ENCODE data around the gene CDC42BPA.
"Not testable (repeated sequence)": the region's sequence is repeated elsewhere in the genome, so short reads cannot be mapped to it uniquely, and the experiment has no call there.

Gene CDC42BPA

DNA sequence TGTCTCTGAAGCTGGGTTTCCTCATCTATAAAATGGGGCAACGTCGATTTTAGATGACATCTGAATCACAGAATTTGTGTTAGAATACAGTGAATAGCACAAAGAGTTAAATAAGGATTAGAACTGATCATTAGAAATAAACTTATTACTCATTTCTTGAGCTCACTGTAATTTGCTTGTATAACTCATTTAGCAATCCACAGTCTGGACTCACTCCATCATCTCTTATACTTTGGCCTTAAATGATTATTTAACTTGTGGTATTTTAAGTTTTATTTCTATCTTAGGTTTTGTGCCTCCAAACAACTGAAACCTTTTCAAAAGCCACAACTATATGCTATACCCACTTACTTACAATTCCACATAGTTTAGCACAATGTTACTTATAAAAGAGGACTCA lies 128.0 kb downstream of the CDC42BPA start:
- DNase-seq = no peak

DNA sequence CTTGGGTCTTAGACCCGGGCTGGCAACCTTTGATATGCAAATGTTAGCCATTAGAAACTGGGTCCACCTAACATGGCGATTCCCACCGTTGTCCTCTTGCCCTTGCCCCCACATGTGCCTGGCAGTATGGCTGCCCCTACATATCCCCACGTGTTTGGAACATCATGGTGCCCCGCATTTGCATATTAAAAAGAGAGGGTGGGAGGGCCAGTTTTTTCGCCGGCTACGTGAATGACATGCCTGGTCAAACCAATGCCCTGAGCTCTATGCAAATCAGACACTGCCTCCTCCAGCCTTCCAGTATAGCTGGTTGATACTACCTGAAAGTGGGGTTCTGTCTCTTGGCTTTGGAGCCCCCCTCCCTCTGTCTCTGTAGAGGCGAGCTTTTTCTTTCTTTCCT lies 133.0 kb downstream of the CDC42BPA start:
- DNase-seq = no peak

DNA sequence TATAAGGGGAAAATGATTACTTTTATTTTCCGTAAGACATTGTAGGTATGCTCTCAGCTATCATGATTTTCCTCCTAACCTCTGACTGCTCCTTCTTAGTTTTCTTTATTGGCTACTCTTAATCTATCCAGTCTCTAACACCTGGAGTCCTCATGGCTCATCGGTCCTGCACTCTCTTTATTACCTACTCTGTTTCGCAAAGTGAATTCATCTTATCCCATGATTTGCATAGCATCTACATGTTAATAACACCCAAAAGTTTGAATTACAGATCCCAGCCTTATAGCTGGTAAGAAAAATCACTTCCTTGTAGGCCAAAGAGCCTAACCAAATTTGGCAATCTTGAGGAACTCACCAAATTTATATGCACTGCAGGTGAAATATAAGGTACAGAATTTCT lies 136.3 kb downstream of the CDC42BPA start:
- DNase-seq = no peak

- DNase-seq = no peak
Observed at GRCh38 chr1:227175611-227176010, 142.7 kb downstream of the CDC42BPA start.

GRCh38 chr1:227174164-227174563 lies 144.1 kb downstream of the CDC42BPA start:
- DNase-seq = no peak

DNA sequence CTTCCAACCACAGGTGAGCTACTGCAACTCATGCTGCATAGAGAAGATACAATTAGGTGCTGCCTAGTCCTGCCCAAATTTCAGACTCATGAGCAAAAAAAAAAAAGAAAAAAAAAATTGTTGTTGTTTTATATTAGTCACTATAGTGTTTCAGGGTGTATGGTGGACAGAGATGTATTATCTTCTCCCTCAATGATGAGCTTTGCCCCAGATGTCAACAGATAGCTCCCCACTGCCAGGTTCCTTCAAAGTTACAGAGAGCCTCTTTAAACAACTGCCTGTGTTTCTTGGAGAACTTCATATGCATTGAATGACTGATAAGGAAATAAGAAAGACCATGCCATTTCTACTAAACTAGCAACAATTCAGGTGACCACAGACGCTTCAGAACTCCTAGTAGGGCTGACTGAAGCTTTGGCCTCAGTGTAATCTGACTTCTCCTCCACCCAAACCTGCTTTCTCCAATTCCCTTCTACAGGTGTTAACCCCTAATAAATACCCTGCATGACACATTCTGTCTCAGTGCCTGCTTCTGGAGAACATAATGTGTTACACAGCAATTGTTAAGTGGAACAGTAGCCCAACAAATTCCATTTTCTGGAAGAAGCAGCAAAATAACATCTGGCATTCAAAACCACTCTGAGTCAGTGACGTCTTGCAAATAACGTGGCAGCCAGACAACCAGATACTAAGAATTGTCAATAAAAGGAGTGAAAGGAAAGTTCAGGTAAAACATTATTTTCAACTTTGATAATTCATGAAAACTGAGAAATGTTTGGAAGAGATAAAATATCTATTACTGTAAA lies 147.7 kb downstream of the CDC42BPA start:
- no peak for DNase-seq

- DNase-seq = no peak
Observed at GRCh38 chr1:227169343-227169742, 148.9 kb downstream of the CDC42BPA start.

DNA sequence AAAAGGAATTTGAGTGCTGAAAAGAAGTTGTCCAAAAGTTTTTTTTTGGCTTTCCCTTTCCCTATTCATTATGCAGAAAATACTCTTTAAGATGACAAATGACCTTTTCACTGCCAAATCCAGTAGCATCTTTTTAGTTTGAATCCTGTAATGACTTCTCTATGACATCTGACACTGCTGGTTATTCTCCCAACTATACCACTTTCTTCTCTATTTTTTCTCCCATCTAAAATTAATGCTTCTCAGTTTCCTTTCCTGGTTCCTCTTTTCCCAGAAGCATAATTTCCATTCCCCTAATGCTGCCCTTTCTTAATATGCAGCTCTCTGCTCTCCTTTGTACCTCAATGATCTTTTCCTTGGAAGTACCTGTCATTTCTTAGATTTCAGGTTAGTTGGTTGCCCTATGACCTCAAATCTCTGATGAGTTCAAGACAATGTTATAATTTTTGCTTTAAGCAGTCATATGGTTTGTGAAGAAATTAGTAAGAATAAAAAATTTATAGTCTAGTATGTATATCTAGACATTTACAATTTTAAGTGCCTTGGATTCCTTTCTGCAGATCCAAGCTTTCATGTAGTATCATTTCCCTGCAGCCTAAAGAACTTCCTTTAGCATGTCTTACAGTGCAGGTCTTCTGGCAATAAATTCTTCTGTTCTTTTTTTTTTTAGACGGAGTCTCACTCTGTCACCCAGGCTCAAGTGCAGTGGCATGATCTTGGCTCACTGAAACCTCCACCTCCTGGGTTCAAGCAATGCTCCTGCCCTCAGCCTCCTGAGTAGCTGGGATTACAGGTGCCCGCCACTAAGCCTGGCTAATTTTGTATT lies 150.8 kb downstream of the CDC42BPA start:
- DNase-seq = no peak

- no peak for DNase-seq
Observed at GRCh38 chr1:227166559-227166958, 151.7 kb downstream of the CDC42BPA start.

DNA sequence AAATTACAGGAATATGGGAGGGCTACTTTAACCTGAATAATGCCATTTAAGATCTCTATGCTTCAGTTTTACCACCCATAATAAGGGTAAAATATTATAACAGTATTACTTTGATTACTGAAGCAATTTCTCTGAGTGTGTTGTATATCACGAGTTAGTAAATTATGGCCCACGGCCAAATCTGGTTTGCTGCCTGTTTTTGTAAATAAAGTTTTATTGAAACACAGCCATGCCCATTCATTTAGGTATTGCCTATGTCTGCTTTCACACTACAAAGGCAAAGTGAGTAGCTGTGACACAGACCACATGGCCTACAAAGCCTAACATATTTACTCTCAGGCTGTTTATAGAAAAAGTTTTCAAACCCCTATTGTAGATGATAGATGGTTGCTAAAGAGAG lies 156.8 kb downstream of the CDC42BPA start:
- no peak for DNase-seq

DNA sequence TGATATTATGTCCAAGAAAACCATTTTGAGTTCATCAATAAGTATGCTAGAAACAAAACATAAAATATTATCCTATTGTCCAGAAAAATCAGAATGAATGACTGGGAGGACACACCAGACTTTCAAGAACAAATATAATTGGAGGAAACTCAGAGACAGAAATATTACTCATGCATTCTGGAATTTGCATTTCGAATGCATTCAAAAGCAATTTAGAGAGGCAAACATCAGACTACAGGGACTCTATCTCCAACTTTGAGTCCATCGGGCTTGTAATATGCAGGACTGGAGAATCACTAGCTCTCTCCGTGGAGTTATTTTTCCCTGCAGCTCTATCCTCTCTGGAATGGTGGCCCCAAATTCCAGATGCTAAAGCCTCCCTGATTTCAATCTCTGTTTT lies 161.8 kb downstream of the CDC42BPA start:
- no peak for DNase-seq

- no peak for DNase-seq
Observed at GRCh38 chr1:227155688-227156087, 162.6 kb downstream of the CDC42BPA start.

- no peak for DNase-seq
Observed at GRCh38 chr1:227155004-227155403, 163.3 kb downstream of the CDC42BPA start.

- no peak for DNase-seq
Observed at GRCh38 chr1:227152525-227152924, 165.8 kb downstream of the CDC42BPA start.

DNA sequence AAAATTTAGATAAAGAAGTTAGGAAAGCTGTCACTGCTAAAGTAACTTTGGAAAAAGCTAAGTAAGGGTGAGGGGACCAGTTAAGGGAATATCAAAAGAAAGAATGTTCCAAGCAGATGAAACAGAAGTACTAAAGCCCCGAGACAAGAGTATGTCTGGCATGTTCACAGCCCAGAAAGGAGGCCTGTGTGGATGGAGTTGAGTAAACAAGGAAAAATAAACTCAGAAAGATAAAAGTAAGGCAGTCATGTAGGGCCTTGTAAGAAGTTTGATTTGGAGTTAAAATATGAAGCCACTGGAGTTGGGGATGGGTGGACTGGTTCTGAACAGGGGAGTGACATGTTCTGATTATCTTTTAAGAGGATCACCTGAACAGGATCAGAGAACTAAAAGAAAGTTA lies 177.9 kb downstream of the CDC42BPA start:
- DNase-seq = no peak

- DNase-seq = no peak
Observed at GRCh38 chr1:227136210-227136820, 182.0 kb downstream of the CDC42BPA start.

GRCh38 chr1:227134686-227135314 lies 183.5 kb downstream of the CDC42BPA start:
- DNase-seq = no peak

DNA sequence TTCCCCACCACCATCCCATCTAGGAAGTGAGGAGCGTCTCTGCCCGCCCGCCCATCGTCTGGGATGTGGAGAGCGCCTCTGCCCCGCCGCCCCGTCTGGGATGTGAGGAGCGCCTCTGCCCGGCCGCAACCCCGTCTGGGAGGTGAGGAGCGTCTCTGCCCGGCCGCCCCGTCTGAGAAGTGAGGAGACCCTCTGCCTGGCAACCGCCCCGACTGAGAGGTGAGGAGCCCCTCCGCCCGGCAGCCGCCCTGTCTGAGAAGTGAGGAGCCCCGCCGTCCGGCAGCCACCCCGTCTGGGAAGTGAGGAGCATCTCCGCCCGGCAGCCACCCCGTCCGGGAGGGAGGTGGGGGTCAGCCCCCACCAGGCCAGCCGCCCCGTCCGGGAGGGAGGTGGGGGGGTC lies 185.6 kb downstream of the CDC42BPA start:
- DNase-seq = not testable (repeated sequence)

DNA sequence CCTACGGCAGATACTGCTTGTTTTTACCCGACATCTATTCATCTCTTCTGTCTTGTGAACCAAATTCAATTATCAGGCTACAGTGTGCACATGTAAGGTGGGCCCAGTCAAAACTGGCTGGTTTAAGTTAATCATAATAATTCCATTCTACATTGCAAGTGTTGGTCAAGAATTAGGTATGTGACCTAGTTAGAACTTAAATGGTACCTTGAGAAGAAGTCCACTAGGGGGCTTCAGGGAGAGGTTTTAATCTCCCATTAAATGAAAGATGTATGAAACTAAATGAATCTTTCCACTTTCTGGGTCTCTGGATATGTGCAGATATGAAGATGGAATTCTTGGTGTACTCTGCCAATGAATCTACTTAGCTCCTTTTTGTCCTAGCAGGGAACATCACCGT lies 187.1 kb downstream of the CDC42BPA start:
- DNase-seq = no peak

GRCh38 chr1:227127891-227128290 lies 190.4 kb downstream of the CDC42BPA start:
- DNase-seq = no peak

GRCh38 chr1:227125929-227126545 lies 192.3 kb downstream of the CDC42BPA start:
- no peak for DNase-seq

DNA sequence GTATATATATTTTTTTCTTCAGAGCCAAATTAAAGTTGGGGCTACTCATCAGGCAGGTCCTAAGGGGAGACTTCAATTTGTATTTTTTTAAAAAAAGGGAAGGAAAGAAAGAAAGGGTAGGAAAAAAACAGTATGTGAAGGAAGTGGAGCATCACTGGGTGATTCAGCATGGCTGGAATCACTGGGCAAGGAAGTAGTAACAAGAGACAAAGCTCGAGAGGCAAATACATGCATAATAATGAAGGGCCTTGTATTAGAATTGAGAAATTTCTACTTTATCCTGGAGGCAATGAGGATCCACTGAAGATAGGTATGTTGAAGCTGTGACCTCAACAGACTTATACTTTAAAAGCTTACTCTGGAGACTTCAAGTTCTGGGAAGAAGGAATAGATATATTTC lies 193.8 kb downstream of the CDC42BPA start:
- no peak for DNase-seq

- DNase-seq = no peak
Observed at GRCh38 chr1:227120826-227121225, 197.5 kb downstream of the CDC42BPA start.

Data from activated CD4-positive, alpha-beta T cell treated with anti-CD3 and anti-CD28 coated beads for 4 hours (primary cell).